SW480 (cell line): Measurements from ENCODE around the gene TNFRSF21.
"Not testable (repeated sequence)": the region's sequence is repeated elsewhere in the genome, so short reads cannot be mapped to it uniquely, and the experiment has no call there.

ENCODE experiments used
- DNase-seq: peaks from one replicate; pipeline ENCODE4 v3.0.0-alpha.2; 2016; ENCODE audit warnings: low spot score

The TNFRSF21 gene

GRCh38 chr6:47252633-47253032 lies 57.1 kb downstream of the TNFRSF21 start:
- no peak for DNase-seq

DNA sequence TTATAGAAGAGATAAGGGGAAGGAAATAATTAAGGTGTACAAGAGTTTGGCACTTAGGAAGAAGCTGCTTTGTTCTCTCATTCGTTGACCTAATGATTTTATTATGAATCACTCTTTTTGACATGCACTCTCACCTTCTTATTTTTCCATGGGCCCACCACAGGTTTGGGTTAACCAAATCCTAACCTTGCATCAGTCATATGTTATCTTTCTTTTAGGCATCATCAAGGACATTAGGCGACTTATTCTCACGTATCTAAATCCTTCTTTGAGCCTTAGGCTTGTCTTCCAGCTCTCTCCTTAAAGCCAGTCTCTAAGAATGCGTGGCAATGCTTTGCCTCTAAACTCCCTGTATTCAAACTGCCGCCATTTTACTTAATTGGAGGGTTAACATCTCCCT lies 58.3 kb downstream of the TNFRSF21 start:
- no peak for DNase-seq

DNA sequence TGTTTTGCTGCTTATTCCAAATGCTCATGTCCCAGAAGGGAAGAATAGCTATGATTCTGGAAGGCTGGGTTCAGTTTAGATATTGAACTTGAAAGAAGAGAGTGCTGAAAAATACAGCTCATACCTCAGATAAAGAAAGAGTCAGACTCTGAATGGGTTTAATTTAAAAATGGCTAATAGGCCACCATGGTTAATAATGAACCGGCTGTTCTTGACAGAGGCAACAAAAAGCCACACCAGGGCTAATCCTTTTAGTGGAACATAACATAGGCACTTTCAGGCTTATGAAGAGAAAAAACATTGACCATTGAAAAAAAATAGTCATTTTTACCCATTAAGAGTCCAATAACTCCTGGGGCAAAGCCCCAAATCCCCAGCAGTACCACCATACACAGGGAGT lies 59.4 kb downstream of the TNFRSF21 start:
- DNase-seq: no peak

DNA sequence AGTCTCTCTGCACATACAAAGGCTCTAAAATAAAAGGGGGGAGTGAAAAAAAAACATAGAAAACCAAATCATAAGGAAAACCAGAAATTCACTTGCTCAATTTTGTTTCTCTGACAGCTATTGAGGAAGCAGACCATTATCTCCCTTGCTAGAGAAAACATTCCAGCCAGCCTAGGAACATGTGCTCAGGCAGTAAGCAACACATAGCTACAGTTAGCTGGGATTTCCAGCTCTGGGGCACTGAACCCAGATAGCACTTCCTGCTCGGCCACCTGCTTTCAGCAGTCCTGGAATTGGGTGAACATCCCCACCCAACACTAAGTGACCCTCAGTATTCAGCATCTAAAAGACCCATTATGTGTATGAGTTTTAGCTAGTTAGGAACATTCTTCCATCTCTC lies 61.3 kb downstream of the TNFRSF21 start:
- no peak for DNase-seq

DNA sequence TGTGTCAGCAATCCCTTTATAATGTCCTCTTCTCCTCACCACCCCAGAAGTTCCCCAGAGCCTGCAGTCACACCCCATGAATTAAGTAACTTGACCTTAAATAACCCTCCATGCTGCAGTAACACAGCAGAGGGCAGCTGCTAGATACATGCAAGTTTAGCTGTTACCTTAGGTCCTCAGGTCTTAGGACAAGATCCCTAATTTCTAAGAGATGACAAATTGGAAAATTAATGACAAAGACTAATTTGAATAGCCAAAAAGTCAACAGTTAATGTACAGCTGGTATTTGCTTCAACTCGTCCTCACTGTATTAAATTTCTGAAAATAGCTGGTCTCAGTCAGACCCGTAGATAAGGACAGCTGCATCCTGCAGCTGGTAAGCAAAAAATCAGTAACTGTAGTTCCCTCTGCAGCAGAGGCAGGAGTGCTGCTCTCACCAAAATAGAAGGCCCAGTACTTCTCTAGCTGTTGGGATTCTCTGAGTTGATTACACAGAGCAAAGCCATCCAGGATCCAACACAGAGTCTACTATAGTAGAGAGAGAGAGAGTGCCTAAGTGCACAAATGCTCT lies 62.4 kb downstream of the TNFRSF21 start:
- no peak for DNase-seq

GRCh38 chr6:47246551-47246950 lies 63.2 kb downstream of the TNFRSF21 start:
- no peak for DNase-seq

- peak; percentile 8 for DNase-seq
Measured at GRCh38 chr6:47245745-47246371, 63.8 kb downstream of the TNFRSF21 start.

DNA sequence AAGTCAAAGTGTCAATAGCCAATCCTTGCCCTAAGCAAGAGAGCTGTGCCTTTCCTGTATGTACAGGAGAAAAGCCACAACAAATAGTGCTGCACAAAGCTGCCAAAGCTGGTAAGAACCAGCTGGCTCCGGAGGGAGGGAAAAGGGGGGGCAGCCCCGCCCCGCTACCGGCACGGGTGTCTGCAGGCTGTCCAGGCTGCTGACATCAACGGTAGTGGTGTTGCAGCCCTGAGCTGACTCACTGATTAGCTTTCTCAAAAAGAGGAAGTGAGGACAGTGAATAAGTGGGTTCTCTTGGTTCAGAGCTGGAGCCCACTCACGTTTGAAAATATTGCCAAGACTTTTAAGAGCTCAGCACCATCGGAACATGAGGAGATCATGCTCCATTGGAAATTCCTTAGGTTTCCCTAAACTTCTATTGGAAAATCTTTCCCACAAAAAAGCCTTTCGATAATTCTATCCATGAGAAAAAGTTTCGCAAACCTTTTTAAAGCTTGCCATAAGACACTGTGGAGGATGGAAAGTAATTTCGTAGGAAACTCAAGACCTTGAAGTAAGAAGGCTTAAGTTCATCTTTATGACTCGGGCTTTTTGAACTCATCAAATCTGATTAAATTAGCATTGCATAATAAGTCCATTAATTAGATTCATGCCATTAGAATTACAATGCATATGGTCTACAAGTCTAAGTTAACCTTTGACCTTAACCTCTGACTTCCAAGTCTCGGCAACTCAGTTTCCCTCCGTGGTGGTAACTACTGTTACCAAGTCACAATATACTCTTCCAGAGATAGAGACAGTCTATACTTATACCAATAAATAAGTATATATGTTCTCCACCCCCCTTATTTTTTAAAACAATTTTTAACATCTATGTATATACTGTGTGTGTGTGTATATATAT lies 67.0 kb downstream of the TNFRSF21 start:
- peak; percentile 89 for DNase-seq

GRCh38 chr6:47241742-47242482 lies 67.8 kb downstream of the TNFRSF21 start:
- no peak for DNase-seq

- DNase-seq: no peak
Measured at GRCh38 chr6:47240277-47240890, 69.3 kb downstream of the TNFRSF21 start.

DNA sequence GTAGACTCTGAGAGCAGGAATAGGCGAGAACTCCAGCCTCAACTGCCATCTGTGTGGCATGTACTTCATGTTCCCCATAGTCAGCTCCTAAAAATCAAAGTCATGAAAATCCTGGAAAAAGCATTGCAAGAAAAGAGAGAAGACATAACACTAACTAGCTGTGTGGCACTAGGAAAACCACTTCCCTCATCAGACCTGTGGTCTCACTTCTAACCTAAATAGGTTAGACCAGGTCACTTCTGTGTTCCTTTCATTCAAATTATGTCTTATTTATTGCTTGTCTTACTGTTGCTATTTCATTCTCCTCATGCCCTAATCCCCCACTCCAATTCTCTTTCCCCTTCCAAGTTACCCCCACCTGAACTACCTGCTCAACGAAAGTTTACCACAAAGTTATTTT lies 70.2 kb downstream of the TNFRSF21 start:
- no peak for DNase-seq

DNA sequence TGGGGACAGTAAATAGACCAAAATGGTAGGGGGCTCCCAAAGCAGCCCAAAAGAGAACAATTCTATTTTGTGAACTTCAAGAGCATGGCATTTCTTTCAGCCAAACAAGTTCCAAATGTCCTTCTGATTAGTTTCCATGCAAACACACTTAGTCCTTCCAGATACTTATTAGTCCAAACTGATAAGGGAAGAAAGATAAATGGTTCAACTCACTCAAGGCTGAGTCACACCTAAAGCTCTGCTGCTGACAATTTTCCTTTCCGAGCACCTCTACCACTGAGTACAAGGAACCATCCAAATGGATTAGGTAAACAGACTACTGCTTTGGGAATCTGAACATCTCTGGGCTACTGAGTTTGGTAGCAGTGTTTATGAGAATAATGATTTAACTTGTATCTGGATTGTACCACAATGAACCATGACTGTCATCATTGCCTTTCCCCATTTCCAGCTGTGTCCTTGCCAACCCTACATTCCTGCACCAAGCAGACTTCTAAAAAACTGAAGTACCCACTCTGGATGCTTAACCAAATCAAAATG lies 71.2 kb downstream of the TNFRSF21 start:
- no peak for DNase-seq

DNA sequence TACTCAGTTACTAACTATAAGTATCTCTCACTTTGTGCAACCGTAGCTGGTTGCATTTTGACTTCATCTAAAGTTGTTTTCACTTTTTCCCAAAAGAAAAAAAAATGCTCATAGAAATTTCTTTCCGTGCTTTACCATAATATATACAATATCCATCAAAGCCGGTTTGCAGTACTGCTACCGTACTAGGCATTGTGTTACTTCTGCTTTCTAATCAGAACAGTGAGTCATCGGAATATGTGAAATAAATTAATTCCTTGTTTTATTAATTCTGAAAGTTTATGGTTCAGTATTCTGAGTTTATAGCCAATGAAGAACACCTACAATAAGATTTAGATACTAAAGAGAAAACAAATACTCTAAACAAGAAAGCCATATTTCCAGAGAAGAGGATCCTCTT lies 72.5 kb downstream of the TNFRSF21 start:
- DNase-seq: no peak

DNA sequence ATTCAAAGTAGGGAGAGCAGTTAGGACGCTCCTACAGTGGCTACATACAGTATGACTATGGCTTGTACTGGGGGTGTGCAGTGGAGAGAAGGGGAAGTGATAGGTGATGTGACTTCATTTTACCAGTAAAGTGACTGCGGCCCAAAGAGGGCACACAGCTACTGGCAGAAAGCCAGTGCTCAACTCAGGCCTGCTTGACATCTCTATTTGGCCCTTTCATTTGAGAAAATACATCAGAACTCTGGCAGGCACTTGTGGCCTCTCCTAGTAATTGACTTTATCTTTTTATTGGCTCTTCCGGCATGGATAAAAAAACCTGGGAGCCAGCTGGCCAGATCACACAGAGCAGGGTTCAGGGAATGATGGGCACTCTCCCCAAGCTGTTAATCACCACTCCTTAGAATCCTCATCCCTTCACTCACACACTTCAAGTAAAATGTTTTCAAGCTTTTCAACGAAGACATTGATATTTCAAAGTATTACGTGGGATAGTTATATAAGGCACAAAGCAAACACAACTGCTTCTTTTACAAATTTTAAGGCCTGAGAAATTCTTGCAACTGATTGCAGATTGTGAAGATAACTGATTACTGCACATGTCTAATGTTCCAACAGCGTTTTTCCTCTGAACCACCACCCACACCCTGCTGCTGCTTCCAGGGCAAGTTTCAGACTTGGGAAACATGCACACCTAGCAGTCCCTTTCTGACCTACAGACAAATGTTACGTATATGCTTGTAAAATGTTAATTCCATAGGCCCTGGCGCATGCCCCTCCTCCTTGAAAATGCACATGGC lies 73.5 kb downstream of the TNFRSF21 start:
- DNase-seq: no peak

GRCh38 chr6:47235421-47235820 lies 74.3 kb downstream of the TNFRSF21 start:
- DNase-seq: no peak

DNA sequence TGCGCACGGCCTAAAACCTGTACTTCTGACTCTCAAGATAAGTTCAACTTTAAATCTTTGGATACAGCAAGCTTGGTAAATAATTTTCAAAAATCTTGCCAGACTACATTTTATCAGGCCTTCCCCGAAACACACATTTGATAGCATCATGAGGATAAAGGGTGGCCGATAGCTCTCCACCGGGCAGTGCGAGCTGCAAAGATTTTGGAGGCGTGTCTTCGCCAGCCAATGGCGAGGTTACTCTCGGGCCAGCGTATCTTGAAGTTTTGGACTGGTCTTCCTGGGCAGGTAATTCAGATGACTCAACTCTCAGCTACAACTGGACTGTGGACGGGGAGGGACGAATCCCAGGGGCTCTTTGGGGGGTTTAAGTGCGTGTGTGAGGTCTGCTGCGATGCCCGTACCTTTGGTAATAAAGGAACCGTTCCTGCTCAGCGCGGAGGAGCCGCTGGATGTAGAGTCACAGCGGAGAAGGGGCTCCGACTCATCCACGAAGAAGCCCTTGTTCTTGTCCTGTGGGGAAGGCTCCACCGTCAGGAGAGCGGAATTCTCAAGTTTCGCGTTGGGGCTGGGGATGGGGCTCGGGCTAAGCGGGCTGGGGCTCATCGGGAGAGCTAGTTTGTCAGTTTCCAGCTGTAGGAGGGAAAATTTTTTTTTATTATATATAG lies 75.3 kb downstream of the TNFRSF21 start:
- no peak for DNase-seq

DNA sequence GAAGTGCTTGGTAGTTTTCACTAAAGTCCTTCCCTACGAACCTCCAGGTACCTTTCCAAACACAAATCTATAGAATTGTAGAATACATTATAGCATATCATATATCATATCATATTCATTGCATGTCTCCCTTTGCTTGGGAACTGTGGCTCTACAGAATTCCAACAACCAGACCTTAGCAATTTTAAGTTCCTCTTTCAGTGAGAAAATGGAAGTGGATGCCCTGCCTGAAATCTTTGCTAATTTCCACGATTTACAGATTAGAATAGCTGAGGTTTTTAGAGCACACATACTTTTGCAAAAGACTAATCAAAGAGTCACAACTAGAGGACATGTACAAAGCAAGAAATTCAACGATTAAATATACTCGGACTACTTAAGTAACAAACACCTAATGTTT lies 78.6 kb downstream of the TNFRSF21 start:
- DNase-seq: no peak

DNA sequence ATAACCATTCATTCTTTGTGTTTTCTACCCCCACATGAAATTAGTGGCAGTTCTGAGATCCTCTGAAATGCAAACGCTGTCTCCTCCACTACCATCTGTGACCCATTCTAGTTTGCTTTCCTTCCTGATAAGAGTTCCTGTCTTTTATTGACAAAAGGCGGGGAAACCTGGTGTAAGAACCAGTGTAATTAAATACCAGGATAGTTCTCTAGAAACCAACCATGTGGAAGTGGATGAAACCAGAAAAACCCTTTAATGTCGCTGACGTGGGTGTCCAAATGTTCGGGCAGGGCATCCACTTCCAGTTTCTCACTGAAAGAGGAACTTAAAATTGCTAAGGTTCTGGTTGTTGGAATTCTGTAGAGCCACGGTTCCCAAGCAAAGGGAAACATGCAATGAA lies 79.1 kb downstream of the TNFRSF21 start:
- DNase-seq: peak; percentile 8

DNA sequence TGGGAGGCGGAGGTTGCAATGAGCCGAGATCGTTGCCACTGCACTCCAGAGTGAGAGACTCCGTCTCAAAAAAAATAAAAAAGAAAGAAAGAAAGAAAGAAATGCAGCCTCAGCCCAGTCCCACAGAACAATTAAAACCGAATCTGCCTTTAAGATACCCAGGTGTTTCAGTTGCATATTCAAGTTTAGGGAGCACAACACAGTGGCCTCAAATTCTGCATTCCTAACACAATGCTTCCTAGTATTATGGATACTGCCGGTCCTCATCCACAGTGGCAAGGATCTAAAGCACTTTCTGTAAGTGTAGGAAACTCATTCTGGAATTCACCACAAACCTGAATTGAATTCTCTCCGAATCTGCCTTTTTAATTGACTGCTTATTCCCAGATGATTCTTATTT lies 80.5 kb downstream of the TNFRSF21 start:
- DNase-seq: no peak

DNA sequence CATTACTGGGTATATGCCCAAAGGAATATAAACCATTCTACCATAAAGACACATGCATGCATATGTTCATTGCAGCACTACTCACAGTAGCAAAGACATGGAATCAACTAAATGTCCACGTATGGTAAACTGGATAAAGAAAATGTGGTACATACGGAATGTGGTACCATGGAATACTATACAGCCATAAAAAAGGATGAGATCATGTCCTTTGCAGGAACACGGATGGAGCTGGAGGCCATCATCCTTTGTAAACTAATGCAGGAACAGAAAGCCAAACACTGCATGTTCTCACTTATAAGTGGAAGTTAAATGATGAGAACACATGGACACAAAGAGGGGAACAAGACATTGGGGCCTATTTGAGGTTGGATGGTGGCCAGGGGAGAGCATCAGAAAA lies 81.6 kb downstream of the TNFRSF21 start:
- DNase-seq: not testable (repeated sequence)
